ENCODE data around the gene FANCI.
"Not testable (repeated sequence)": the region's sequence is repeated elsewhere in the genome, so short reads cannot be mapped to it uniquely, and the experiment has no call there.

The FANCI gene

DNA sequence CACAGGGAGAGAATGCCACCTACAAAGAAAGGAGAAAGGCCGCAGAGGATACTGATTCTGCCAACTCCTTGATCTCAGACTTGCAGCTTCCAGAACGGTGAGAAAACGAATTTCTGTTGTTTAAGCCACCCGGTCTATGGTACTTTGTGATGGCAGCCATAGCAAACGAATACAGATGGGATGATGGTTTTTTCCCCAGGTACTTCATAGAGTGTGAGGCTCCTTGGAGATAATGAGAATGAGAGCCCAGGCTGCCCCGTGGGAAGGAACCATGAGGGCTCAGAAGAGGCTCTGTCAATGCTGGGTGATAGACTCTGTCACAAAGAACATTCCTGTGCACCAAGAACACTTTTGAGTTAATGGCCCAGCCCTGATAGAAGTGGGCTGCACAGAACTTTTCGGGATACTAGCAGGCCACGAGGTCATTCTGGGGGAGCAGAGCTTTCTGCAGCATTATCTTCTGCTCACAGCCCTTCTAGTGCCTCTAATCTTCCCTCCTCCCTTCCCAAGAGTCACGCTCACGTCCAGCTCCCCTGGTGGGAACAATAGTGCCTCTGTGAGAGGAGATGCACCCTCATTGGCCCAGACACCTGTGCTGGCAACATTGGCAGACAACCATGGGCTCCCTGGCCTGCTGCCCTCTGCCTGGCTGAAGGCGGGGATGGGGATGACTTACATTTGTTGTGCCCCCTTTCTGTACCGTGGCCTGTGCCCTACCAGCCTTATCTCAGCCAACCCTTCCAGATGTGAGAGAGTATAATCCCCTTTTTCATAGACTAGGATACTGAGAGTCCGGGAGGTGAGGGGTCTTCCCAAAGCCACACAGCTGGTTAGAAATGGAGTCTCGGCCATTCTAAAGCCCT lies 17.2 kb upstream of the FANCI start:
- no peak for DNase-seq

DNA sequence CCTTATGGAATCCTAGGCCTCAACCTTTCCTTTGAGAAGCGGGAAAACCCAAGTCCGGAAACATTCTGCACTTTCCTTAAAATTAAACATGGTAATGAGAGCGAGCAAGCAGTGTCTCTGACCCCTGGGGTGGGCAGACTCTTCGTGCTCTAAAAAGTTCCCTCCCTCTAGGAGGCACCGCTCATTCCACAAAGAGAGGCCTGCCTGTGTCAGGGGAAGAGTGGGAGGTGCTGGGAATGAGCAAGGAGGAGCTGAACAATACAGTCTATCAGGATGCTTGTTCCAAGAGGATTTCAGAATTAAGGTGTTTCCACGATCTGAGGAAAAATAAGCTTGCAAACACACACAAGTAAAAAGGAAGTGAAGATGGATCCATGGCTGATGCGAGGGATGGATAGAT lies 16.4 kb upstream of the FANCI start:
- no peak for DNase-seq

DNA sequence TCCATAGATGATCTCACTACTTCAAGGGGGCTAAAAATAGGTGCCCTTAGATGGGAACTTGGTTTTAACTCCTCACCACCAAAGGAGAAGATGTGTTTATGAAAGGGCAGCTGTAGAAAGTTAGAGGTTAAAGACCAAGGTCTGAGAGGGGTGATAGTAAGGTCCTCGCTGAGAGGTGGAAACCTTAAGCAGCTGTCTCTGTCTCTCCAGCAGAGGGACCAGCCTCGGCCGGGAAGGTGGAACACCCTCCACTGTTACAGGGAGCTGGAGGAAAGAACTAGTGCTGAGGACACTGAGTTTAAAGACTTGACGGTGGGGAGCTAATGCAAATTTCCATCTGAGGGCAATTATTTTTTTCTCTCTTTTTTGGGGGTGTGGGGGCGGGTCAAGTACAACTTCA lies 13.5 kb upstream of the FANCI start:
- DNase-seq = no peak

DNA sequence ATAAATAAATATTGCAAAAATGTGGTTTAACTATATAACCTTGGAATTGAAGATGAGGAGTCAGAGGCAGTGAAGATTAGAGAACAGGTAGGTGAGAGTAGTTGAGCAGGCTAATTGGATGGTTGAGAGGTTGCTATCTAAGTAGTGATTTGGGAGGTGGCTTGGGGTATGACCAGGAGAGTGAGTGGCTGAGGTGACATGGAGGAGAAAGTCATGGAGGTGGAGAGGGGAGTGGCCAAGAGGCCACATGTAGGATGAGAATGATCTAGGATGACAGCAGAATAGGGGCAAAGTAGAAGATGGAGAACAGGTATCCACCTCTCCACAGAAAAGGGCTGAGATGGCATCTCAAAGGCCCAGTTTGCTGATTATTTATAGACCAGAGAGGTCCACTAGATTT lies 11.9 kb upstream of the FANCI start:
- DNase-seq = no peak

DNA sequence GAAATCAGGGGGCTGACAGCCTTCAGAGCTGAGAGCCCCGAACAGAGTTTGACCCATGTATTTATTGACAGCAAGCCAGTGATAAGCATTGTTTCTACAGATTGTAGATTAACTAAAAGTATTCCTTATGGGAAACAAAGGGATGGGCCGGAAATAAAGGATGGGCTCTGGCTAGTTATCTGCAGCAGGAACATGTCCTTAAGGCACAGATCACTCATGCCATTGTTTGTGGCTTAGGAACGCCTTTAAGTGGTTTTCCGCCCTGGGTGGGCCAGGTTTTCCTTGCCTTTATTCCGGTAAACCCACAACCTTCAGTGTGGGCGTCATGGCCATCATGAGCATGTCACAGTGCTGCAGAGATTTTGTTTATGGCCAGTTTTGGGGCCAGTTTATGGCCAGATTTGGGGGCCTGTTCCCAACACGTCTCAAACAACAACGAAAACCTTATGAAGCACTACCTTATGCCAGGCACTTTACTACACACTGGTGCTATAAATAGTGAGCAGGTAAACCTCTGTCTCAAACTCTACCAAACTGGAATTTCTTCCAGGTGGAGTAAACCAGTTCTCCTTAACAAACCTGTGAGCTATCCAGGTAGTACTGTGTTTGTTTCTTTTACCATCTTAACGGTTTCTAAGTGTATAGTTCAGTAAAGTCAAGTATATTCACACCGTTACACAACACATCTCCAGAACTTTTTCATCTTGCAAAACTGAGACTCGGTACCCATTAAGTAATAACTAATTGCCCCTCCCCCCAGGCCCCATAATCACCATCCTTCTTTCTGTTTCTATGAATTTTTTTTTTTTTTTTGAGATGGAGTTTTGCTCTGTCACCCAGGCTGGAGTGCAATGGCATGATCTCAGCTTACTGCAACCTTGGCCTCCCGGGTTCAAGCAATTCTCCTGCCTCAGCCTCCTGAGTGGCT lies 3.6 kb upstream of the FANCI start:
- DNase-seq = peak in 1 of 2 donors; percentile 35

DNA sequence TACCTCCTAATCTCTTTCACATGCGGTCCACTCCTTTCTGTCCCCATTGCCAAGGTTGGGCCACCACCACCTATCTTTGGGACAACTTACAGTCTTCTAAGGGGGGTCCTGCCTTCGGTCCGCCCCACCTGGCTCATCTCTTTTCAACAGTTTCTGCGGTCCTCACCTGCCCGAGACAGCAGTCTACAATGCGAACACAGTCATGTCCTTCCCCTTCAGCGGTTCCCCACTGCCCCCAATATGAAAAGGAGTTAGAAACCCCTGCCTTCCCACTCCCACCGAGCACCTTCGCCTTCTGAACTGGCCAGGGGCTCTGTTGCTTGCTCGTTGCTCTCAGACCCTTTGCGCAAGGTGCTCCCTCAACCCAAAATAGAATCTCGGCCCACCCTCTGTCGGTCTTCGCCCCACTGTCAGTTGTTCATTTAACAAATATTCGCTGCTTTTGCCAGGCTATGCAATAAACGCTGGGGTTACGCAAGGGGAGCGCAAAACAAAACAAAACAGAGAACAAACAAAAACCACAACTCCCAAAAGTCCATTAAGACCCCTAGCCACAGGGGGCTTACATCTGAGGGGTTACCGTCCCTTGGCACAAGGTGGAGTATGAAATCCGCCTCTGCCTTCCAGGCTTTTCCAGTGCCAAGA lies 611 bp upstream of the FANCI start:
- DNase-seq = peak; percentile 3 to 18

DNA sequence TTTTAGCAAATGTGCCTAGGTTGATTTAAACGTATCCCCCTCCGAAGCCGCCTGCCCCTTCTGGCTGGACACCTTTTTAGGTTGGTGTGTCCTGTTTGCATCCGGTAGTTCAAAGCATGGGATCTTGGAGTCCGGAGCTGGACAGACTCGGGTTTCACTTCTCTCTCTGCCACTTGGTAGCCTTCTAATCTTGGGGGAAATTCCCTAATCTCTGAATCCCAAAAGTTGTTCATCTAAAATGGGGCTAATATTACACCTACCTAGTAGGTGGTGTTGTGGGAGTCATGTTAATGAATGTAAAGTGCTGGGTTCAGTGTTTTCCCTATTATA lies 760 bp downstream of the FANCI start:
- DNase-seq = peak; percentile 5 to 23

DNA sequence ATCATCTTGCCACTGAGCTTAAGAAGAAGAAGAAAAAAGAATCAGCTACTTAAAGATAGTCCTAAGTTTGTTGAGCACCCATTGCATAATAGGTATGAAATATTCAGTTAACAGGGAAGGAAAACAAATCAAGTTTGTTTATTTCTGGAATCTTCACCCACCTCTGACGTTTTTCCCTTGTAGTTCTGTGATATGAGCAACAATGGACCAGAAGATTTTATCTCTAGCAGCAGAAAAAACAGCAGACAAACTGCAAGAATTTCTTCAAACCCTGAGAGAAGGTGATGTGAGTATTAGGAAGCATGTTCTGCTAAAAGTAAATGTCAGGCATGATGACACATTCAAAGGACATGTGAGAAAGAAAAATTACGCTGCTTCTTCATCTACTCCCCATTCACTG lies 3.7 kb downstream of the FANCI start:
- DNase-seq = no peak

DNA sequence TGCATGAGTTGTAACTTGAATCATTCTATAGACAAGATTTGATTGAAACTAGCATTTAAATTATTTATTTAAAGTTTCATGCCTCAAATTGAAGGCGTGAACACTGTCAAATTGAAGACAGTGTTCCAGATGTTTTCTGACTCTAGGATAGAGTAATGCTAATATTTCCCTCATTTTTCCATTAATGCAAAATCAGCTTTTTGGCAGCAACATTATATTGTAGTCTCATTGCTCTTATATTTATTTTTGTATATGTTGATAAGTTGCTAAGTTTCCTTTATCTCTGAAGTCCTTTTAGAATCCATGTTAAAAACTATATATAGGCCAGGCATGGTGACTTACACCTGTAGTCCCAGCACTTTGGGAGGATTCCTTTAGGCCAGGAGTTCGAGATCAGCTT lies 4.8 kb downstream of the FANCI start:
- no peak for DNase-seq

DNA sequence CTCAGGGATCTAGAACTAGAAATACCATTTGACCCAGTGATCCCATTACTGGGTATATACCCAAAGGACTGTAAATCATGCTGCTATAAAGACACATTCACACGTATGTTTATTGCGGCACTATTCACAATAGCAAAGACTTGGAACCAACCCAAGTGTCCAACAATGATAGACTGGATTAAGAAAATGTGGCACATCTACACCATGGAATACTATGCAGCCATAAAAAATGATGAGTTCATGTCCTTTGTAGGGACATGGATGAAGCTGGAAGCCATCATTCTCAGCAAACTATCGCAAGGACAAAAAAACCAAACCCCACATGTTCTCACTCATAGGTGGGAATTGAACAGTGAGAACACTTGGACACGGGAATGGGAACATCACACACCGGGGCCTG lies 6.4 kb downstream of the FANCI start:
- not testable (repeated sequence) for DNase-seq

DNA sequence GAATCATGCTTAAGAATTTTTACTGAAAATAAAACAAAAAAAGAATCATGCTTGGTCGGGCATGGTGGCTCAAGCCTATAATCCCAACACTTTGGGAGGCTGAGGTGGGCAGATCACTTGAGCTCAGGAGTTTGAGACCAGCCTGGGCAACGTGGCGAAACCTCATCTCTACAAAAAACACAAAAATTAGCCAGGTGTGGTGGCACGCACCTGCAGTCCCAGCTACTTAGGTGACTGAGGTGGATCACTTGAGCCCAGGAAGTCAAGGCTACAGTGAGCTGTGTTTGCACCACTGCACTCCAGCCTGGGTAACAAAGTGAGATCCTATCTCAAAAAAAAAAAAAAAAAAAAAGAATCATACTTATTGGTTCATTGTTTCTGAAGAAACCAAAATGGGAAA lies 33.5 kb downstream of the FANCI start:
- DNase-seq = not testable (repeated sequence)

DNA sequence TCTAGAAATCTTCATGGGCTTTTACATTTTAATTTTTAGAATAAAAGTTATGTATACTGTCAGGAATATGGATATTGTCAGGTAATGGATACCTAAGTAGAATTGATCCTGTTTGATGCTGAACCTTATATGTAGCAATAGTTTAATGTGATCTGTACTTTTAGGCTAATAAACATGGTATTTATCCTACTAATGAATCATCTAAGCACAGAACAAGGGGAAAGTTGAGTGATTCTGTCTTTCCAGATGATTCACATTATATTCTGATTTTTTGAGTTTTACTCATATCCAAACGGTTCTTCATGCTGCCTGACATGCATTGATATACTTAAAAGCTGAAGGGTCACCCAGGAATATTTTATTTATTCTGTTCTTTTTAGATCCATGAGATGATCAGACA lies 34.5 kb downstream of the FANCI start:
- no peak for DNase-seq

DNA sequence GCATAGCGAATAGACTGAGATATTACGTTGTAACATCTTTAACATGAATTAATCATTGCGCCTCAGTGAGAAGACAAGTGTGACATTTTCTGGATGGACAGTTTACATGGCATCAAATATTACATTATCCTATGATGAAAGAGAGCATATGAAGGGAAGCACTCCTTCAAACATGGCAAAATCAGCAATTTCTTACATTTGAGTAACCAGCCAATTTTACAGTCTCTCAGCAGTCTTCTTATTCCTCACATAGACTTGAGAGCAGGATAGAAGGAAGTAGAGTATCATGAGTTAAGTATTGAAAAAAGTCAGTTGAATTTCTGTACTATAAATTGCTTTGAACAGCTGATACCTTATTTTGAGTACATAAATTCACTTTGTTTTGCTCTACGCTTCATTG lies 38.9 kb downstream of the FANCI start:
- DNase-seq = no peak

DNA sequence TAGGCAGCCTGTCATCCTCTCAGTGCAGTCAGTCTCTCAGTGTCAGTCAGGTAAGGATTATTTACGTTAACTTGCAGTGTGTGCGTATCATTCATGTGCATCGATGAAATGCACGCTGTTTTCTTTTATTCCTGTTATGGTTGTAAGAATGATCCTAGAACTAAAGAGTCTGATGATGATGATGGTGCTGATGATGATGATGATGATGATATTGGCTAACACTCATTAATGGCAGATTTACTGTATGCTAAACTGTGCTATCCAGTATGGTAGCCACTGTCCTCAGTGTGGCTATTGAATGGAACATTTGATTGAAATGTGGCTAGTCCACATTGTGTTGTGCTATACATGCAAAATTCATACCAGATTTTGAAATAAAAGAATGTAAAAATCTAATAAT lies 39.4 kb downstream of the FANCI start:
- no peak for DNase-seq

DNA sequence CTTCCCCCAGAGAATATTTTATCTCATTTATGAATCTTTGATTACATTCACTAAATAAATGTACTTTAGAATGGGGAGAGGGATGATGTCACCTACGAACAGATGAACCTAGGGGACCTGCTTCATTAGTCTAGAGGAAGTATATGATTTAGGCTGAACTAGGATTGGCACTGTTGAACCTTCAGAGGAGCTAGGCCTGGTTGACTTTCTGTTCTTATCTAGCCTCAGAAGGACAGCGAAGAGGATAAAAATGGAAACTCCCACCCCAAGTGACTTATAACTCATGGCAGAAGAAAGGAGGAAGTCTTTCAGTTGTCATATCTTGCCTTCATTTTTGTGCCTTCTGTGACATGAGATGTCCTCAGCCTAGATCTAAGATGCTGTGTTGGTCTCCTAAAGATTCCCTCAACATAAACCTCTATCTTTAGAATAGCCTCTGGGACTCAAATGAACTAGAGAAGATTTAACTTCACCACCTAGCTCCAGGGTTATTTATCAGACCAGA lies 48.2 kb downstream of the FANCI start:
- DNase-seq = no peak

DNA sequence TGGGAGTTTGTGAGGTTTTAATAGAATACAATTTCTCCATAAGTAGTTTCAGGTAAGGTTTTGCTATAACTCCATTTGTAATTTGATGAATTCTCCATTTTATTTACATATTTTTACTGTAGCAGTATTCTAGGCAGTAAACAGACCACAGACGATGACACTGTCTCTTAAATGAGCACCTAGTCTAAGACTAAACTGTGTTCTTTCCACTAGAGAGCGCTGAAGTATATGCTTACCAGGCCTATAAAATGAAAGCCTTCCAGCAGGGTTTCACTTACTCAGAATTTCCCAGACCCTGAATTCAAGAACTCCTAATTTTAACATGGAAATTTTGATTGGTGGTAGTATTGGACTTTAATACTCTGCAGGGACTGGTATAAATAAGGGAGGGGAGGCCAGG lies 49.2 kb downstream of the FANCI start:
- no peak for DNase-seq

DNA sequence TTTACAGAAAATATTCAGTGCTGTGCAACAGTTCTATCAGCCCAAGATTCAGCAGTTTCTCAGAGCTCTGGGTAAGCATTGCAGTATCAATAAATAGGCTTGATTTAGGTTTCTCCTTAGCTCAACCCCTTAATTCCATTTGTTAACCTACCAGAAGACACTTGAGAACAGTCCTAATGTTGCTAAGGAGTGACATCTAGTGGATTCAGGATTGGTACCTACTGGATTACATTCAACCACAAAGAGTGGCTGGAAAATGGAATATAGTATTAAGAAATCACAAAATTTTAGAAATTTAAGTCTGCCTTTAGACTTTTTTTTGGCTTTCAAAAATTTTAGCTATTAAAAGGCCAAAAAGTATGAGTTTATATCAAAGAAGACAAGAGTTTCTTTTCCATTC lies 56.1 kb downstream of the FANCI start:
- no peak for DNase-seq

DNA sequence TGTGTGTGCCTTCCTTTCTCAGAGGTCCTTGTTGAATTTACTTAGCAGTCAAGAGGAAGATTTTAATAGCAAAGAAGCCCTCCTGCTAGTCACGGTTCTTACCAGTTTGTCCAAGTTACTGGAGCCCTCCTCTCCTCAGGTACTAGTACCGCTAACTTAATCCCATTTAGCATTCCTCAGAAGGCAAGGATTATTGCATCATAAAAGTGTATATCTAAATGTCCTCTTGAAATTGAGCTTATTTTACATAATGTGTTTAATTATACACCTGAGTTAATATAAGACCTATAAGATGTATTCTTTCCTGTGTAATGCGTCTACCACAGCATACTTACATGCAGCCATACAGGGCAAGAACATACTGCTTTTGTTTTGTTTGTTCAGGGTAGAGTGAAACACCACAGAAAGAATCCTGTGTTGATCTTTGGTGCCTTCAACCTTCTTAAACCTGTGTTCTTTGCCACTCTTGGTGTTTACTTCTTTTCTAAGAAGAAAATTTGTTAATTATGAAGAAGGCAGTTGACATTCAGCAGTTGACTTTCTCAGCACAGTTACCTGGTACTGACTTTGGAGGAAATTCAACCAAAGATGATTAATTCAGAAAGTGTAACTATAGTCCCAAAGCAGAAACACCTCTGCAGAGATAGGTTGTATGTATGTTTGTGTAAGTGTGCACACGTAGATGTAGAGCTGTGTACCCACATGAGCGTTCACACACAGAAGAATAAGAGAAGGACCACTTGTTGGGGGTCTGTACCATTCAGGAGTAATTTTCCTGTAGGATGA lies 57.7 kb downstream of the FANCI start:
- DNase-seq = no peak

DNA sequence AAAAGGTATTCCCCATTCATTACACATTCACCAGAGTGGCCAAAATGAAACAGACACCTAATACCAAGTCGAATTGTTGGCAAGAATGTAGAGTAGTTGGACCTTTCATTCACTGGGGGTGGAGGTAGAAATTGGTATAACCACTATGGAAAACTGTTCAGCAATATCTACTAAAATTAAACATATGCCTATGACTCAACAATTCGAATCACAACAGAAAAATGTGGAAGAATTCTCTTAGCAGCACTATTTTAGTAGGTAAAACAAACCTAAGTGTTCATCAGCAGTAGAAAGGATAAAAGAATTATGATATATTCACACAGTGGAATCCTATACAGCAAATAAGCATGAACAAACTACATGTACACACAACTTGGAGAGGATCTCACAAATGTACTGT lies 60.2 kb downstream of the FANCI start:
- DNase-seq = no peak

DNA sequence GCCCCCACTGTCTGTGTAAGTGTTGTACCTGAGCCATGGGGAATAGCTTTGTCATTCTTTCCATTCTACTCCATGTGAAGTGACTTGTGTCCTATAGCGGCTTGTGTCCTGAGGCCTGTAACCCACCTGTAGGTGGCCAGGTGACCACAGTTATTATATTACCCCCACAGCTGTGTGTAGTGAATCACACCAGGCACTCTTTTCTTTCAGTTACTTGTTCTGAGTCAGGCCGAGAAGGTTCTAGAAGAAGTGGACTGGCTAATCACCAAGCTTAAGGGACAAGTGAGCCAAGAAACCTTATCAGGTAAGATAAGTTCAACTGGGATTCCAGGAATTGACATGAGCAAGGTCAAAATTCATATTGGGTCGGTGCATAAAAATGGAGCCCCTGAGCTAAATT lies 61.6 kb downstream of the FANCI start:
- DNase-seq = no peak

DNA sequence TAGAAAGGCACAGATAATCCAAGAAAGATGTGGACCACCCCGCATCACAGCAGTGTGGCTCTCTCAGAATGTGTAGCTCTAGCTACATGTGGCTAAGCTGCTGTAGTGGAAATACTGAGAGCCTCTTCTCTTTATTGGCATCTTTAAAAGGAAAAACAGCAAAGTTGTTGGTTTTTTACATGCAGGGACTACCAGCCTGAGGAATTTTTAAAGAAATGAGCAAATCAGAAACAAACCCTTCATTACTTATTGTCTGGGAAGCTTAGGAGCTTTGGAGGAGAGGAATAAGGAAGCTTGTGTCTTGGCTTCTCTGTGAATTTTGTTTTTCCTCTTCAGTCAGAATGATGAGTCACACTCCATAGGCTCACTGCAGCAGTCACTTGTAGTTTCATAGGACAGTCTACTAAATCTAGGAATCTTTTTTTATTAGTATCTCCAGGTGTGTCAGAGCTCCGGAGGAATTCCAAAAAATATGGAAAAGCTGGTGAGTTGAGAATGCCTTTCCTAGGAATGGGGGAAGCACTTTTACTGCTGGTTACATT lies 63.3 kb downstream of the FANCI start:
- DNase-seq = peak; percentile 10 to 50

DNA sequence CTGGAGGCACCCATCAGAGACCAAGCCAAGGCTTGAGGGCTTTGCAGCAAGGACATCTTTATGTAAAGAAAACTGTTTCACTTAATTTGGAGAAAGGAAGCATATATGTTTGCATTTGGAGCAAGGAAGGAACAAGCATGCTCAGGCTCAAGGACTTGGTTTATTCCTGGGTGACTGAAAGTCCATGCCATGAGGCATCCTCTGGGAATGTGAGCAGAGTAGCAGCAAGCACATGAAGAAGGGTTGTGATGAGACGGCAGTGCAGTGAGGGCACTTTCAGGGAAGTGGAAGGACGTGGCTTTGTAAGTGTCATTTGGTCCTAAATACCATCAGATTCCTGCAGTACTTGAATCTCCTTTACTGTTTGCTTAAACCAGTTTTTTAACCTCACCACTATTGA lies 64.0 kb downstream of the FANCI start:
- no peak for DNase-seq
